GM18499 (cell line): ENCODE data around the gene NT5DC3.

ENCODE experiments used
- ATAC-seq: cut with Tn5 transposase; IDR thresholded peaks from one replicate; pipeline ENCODE4 v1.9.1; 2021; ENCODE audit warnings: moderate number of reproducible peaks; ENCODE audit not compliant: insufficient read depth, unreplicated experiment

Gene NT5DC3

GRCh38 chr12:103791350-103791920 lies 49.6 kb downstream of the NT5DC3 start:
- ATAC-seq, result no peak

- ATAC-seq, result no peak
Measured at GRCh38 chr12:103786201-103786600, 54.8 kb downstream of the NT5DC3 start.

GRCh38 chr12:103785243-103786031 lies 55.6 kb downstream of the NT5DC3 start:
- no peak for ATAC-seq

DNA sequence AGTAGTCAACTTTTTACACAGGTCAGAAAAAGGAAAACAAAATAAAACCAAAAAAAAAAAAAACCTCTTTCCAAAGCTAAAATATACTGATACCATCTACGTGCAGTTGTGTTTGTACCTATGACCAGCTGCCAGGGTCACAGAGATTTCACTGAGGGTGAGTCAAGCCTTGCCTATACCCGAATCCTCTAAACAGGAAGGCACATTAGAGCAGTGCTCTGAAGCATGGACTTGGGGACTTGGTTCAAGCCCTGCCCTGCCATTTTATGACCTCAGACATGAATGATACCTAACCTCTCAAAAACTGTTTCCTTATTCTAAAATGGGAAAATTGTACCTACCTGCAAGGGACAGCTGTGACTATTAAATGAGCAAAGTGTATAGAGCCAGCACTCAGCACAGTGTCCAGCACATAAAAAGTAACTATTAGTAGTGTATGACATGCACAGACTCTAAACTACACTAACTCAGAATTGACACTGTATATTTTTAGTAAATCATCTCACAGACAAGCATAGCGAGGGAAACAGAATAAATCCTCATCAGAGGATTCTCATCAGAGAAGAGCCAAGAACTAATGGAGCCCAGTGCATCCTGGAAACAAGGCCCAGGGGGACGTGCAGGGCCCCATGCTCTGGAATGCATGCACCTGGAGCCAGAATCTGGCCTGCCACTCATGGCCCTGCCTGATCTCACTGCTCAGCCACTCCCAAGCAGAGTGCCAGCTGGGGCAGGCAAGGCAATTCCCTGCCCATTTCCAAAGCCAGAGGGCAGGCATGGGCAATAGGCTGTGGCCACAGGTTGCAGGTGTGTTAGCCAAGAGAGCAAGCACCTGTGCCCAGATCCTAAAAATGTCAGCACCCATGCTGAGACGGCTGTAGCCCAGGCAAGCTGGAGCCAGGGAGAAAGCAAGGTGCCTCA lies 57.0 kb downstream of the NT5DC3 start:
- no peak for ATAC-seq

GRCh38 chr12:103782399-103782798 lies 58.6 kb downstream of the NT5DC3 start:
- ATAC-seq, result no peak

- ATAC-seq, result no peak
Measured at GRCh38 chr12:103780992-103781391, 60.0 kb downstream of the NT5DC3 start.

- ATAC-seq, result no peak
Measured at GRCh38 chr12:103780093-103780440, 61.0 kb downstream of the NT5DC3 start.

DNA sequence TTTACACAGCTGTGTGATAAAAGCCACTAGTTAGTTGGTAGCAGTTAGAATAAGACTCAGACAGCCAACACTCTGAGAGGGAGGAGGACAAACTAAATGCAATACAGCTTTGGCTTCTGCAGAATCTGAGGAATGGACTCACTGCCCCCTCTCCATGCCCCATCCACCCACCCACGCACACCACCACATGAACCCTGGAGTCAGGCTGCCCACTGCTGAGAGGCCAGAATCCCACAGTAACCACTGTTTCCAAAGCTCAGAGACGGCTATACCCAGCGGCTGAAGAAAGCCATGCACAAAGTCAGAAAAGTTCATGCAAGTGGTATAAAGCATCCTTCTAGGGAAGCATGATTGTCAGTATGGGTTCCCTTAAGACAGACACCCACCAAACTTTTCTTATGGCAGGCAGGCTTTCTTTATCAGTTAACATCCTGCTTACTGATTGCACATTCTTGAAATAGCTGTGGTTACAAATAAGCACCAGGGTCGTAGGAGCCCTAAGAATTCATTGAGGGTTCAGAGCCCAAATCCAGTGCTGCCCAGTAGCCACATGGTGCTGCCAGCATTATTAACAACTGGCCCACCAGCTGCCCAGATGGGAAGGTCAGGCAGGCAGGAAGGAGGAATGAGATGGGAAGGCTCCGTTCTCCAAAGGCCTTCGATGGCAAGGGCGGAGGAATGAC lies 61.5 kb downstream of the NT5DC3 start:
- no peak for ATAC-seq

DNA sequence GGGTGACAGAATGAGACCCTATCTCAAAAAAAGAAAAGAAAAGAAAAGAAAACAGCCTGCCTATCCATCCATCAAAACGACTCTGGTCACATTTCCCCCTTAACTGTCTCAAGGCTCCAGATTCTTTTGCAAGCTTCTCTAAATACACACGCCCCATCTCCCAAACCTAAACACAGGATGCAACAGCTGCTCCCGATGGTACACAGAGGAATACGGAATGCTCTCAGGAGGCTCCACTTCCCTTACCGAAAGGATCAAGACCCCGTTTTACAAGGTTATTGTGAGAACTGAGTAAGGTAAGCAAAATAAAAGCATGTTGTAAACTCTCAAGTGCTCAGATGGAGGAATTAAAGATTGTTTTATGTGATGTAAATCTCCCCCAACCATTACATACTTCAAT lies 62.3 kb downstream of the NT5DC3 start:
- no peak for ATAC-seq

DNA sequence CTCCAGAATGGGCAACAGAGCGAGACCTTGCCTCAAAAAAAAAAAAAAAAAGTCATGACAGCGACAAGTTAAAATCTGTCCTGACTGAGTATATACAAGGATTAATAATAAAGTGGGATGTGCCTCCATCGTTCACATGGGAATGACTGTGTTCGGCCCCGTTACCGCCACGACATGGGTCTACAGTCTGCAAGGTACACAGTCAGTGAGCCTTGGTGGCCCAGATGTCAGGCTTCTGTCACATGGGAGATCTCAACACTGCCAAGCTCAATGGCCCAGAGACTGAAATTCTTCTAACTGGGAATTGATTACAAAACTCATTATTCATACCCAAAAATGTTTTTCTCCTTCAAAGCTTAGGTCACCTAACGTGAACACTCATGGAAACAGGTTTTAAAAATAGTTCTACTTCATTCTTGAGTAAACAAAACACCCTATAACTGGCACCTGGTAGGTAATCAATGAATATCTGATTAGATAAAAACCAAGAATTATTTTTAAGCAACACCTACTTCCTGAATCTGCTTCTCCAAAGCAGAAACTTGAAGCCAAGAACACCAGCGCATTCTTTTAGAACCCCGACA lies 66.0 kb downstream of the NT5DC3 start:
- ATAC-seq, result no peak

DNA sequence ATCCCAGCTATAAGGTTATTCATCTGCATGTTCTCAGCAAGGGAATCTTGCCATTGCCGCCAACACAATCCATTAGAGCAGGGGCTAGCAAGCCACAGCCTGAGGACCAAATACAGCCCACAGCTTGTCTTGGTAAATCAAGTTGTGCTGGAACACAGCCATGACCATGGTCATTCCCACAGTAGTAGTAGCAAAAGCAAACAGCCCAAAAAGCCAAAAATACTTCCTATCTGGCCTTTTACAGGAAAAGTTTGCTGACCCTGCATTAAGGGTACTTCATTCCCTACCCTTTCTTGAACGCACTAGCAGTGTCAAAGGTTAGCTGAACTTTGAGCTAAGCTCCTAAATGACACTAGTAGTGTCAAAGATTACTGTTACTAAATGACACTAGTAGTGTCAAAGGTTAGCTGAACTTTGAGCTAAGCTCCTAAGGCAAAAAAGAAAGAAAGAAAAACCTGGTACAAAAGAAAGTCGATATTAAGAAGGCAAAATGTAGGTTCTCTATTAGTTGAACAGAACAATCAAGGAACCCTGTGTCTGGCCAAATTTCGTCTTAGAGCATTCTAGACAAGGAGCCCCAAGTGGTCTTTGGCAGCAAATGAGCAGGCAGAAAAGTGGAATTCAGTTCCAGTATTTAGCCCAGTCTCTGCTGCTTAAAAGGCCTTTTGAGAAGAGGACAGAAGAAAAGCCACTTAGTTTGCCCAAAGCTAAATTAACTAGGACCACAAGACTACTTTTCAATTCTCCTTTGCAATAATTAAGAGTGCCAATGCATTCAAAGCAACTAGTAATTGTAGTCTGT lies 67.7 kb downstream of the NT5DC3 start:
- no peak for ATAC-seq

- ATAC-seq, result no peak
Measured at GRCh38 chr12:103772367-103773108, 68.5 kb downstream of the NT5DC3 start.

- ATAC-seq, result no peak
Measured at GRCh38 chr12:103771466-103771865, 69.6 kb downstream of the NT5DC3 start.

DNA sequence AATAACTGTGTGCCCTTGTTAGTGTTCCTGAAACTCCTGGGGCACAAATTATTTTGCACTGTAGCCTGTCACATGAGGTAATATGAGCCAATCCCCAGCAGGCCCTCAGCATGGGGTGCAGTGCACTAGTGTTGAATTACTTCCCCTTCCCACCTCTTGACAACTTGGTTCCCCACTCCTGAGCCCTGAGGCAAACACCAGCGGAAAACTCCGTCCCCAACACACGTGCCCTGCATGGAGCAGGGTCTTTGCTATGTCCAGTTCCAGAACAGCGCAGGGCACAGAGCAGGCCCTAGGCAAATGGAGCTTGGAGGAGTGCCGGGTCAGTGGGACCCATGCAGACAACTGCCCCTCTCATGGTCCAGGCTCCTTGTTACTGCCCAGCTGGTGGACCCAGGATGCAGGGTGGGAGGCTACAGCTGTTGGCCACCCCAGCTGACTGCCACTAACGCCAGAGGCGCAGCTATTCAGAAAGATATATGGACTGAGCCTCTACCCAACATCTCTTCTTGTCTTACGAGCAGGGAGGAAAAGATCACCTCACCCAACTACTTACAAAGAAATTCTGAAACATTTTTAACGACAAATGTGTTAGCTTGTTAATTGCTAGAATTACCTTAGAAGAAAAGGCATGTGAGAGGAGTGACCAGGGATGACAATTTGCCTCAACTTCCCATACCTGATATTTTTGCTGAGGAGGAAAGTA lies 71.6 kb downstream of the NT5DC3 start:
- no peak for ATAC-seq

DNA sequence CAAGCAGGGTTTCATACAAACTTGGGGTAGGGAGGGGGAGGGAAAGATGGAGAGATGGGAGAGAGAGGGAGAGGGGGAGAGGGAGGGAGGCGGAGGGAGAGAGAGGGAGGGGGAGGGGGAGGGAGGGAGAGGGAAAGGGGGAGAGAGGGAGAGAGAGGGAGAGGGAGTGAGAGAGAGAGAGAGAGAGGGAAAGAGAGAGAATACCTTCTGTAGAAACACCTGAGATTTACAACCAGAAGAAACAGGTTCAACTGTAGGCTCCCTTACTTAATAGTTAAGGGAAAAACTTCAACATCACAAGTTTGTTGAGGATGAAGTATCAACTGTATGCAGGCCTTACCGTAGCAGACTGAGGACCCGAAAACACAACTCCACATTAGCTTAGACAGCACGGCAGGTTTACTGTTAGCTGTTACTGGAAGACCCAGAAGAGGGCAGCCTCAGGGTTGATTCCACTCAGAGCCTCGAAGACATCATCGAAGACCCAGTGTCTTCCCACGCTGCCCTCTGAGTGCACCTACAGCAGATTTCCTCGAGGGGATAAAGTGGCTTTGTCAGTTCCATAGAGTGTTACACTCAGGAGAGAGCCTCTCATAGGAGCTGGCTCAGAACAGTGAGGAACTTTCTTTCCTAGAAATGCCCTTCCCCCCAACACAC lies 72.4 kb downstream of the NT5DC3 start:
- ATAC-seq, result no peak

DNA sequence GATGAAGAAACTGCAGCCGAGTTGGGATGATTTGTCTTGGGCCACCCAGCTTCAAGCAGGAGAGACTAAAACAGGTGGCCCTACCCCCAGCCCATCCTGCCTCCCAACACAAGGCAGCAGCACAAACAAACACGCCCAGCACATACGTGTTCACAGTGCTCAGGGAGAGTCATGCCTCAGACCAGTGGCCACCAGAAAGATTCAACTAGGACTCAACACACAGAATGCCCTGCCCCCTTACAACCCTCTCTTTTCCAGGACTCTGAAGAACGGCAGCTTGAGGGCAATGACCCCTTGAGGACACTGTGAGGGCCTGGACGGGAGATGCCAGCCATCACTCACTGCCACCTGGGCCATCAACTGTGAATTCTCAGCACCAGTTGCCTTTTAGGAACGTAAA lies 75.0 kb downstream of the NT5DC3 start:
- no peak for ATAC-seq

DNA sequence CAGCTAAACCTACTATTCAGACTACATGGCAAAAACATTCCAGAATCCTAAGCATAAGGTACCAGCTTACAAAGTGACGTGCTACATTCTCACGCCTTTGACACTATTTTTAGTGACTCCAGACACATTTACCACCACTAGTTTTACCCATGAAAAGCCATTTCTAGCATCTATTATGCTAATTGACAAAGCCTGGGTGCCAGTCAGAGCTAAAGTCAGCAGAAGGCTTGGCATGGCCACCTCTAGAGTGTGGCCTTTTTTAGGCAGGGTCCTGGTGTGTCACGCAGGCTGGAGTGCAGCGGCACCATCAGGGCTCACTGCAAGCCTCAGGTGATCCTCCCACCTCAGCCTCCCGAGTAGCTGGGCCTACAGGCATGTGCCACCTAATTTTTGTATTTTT lies 75.7 kb downstream of the NT5DC3 start:
- no peak for ATAC-seq

DNA sequence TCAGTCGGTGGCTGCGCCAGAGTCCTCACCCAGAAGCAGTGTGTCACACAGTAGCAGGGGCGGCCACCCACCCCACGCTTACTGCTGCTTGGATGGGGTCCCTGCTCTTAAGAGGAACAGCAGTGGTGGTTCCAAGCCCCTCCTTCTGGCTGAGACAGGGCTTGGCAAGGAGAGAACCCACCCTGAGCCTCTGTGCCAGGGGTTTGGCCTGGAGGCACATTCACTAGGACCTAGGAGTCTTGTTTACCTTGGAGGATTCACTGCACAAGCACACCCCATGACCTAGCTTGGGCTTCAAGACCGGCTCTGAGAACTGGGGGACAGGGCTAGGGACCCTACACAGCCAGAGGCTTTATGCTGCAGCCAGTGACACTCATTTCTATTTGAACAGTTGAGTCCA lies 78.6 kb downstream of the NT5DC3 start:
- ATAC-seq, result no peak
